Measurements from ENCODE around the gene DAP3.

Gene DAP3

DNA sequence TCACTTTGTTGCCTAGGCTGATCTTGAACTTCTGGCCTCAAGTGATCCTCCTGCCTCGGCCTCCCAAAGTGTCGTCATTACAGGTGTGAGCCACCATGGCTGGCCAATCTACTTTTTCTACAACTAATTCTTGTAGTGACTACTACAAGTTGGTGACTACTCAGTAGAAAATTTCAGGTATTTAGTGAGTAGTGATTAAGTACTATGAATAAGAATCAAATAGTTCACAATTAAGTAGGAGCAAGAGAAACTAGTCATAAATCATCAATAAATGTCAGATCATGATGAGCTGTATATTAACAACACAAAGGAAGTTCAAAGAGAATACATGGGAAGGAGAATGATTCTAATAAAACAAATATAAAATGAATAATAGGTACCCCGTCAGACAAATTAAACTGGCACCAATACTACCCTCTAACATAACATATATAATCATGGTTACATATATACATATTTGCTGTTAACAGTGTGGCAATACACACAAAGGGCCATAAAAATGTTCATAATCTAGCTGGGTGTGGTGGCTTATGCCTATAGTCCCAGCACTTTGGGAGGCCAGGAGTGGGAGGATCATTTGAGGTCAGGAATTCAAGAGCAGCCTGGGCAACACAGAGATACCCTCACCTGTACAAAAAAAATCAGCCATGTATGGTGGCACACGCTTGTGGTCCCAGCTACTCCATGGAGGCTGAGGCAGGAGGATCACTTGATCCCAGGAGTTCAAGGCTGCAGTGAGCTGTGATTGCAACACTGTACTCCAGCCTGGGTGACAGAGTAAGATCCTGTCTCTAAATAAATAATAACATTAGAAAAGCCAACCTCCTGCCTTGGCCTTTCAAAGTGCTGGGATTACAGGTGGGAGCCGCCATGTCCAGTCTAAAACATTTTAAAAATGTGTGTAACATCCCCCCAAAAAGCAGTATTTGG is 19.4 kb upstream of the DAP3 start:
- Histone ChIP-seq H4K20me1 (ENCODE audit: insufficient read depth, low read length) (no peaks in the 10 kb centered on the region), H3K9ac (ENCODE audit: low read length) (no peak overlapping the region), H3K27ac (ENCODE audit: low read depth, low read length, poor library complexity, severe bottlenecking) (no peak overlapping the region), H3F3A (ENCODE audit: insufficient read depth, low read length) (no peaks in the 10 kb centered on the region), H3K79me2 (ENCODE audit: insufficient read depth, low read length) (no peaks in the 10 kb centered on the region), H3K36me3 (ENCODE audit: insufficient read depth, low read length) (peaks cover 86% of the 10 kb centered on the region), H3K9me3 (ENCODE audit: low read length) (no peaks in the 10 kb centered on the region), H3K4me3 (ENCODE audit: low read depth, low read length, poor library complexity, severe bottlenecking) (no peak overlapping the region), H3K4me2 (ENCODE audit: low read length) (no peak overlapping the region), H3K27me3 (ENCODE audit: insufficient read depth, low read length) (no peaks in the 10 kb centered on the region), H3K9me2 (ENCODE audit: low read depth, low read length) (no peaks in the 10 kb centered on the region), H3K4me1 (ENCODE audit: insufficient read depth, low read length, severe bottlenecking) (no peaks in the 10 kb centered on the region), H2AFZ (ENCODE audit: low read length) (no peak overlapping the region)
- TF ChIP-seq CTCF (IDR thresholded peaks at IDR 0.05; ENCODE audit: low read length) (no peak), EZH2 (IDR thresholded peaks at IDR 0.05; ENCODE audit: borderline replicate concordance, low read length) (no peak)

DNA sequence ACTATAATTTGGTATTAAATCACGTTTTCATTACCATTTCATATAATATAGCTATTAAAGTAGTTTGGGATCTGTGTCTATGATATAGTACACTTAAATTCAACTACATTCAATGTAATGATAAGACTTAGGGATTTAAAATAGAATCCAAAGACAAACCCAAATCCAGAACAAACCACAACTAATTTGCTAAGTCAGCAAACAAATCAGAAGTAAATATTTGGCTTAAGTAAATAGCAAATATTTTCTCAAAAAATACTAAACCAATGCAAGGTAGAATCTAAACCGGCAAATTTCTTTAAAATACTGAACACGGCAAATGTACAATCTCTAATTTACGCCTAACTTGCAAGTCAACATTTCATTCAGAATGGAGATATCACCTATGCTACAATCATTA is 17.1 kb upstream of the DAP3 start:
- no peaks in the 10 kb centered on the region for H3K79me2 ChIP-seq (ENCODE audit: insufficient read depth, low read length)
- H3K27ac ChIP-seq (ENCODE audit: low read depth, low read length, poor library complexity, severe bottlenecking): no peak overlapping the region
- H3K9me3 ChIP-seq (ENCODE audit: low read length): no peaks in the 10 kb centered on the region
- no peaks in the 10 kb centered on the region for H3K27me3 ChIP-seq (ENCODE audit: insufficient read depth, low read length)
- H3K4me3 ChIP-seq (ENCODE audit: low read depth, low read length, poor library complexity, severe bottlenecking): no peak overlapping the region
- H3K9ac ChIP-seq (ENCODE audit: low read length): no peak overlapping the region
- H3K4me1 ChIP-seq (ENCODE audit: insufficient read depth, low read length, severe bottlenecking): no peaks in the 10 kb centered on the region
- TF ChIP-seq EZH2 (IDR thresholded peaks at IDR 0.05; ENCODE audit: borderline replicate concordance, low read length) (no peak), CTCF (IDR thresholded peaks at IDR 0.05; ENCODE audit: low read length) (no peak)
- H4K20me1 ChIP-seq (ENCODE audit: insufficient read depth, low read length): no peaks in the 10 kb centered on the region
- H2AFZ ChIP-seq (ENCODE audit: low read length): no peak overlapping the region
- no peaks in the 10 kb centered on the region for H3F3A ChIP-seq (ENCODE audit: insufficient read depth, low read length)
- peaks cover 89% of the 10 kb centered on the region for H3K36me3 ChIP-seq (ENCODE audit: insufficient read depth, low read length)
- no peaks in the 10 kb centered on the region for H3K9me2 ChIP-seq (ENCODE audit: low read depth, low read length)
- H3K4me2 ChIP-seq (ENCODE audit: low read length): no peak overlapping the region

- H3K27ac ChIP-seq (ENCODE audit: low read depth, low read length, poor library complexity, severe bottlenecking): no peak overlapping the region
- no peaks in the 10 kb centered on the region for H3K79me2 ChIP-seq (ENCODE audit: insufficient read depth, low read length)
- H3K9me2 ChIP-seq (ENCODE audit: low read depth, low read length): no peaks in the 10 kb centered on the region
- H3K36me3 ChIP-seq (ENCODE audit: insufficient read depth, low read length): peaks cover 92% of the 10 kb centered on the region
- H4K20me1 ChIP-seq (ENCODE audit: insufficient read depth, low read length): no peaks in the 10 kb centered on the region
- H3K4me3 ChIP-seq (ENCODE audit: low read depth, low read length, poor library complexity, severe bottlenecking): no peak overlapping the region
- H3K9ac ChIP-seq (ENCODE audit: low read length): no peak overlapping the region
- H3K4me1 ChIP-seq (ENCODE audit: insufficient read depth, low read length, severe bottlenecking): no peaks in the 10 kb centered on the region
- no peaks in the 10 kb centered on the region for H3K9me3 ChIP-seq (ENCODE audit: low read length)
- H3F3A ChIP-seq (ENCODE audit: insufficient read depth, low read length): no peaks in the 10 kb centered on the region
- H3K27me3 ChIP-seq (ENCODE audit: insufficient read depth, low read length): no peaks in the 10 kb centered on the region
- no peak overlapping the region for H3K4me2 ChIP-seq (ENCODE audit: low read length)
- H2AFZ ChIP-seq (ENCODE audit: low read length): no peak overlapping the region
- TF ChIP-seq EZH2 (IDR thresholded peaks at IDR 0.05; ENCODE audit: borderline replicate concordance, low read length) (no peak), CTCF (IDR thresholded peaks at IDR 0.05; ENCODE audit: low read length) (no peak)
Observed at GRCh38 chr1:155673003-155673402, 15.9 kb upstream of the DAP3 start.
